GM12892 (cell line): ENCODE measurements around the gene MYG1.

ENCODE experiments used
- POLR2A ChIP-seq: IDR thresholded peaks from 2 replicates; pipeline ENCODE4 v1.6.1; 2011; ENCODE audit warnings: low read depth, low read length, control low read depth
- POLR2AphosphoS5 ChIP-seq: IDR thresholded peaks from 2 replicates; pipeline ENCODE4 v1.6.1; 2011; ENCODE audit warnings: low read depth, low read length, control low read depth

- TF ChIP-seq POLR2A (no peak), POLR2AphosphoS5 (no peak)
These were observed 1.3 kb upstream of the MYG1 start for GRCh38 chr12:53298164-53298563.
